ENCODE measurements around the gene RREB1. TPM values are rescaled to one million over a fixed set of nuclear protein-coding genes. Genes with fewer than 3 reads are reported as not detected.

Gene RREB1
- total RNA-seq, 4 donors from 2014 or later, result 17.7 to 36.6 (median 28.8) TPM

DNA sequence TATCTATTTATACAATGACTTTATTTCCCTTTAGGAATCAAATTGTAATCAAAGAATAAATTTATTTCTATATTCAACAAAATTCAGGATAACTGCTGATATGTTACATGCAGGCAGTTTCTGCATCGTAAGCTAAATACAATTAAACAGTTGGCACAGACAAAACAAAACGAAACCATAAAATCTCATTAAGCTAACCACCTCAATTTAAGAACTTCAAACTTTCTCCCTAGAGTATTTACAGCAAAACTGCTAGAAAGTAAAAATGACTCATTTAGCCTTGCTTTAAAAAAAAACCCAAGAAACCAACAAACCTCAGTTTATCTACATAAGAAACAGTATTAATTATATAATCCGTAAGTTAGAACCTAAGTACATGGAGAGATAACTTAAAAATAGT lies 188.2 kb downstream of the RREB1 start:
- intact Hi-C loops (cut with DNase I), result no loop called here
- DNase-seq (ENCODE audit: extremely low spot score), result no peak
- Histone ChIP-seq H3K36me3 (peaks cover 26 to 99% (median 80%) of the 10 kb centered on the region in 4 donors), H3K27ac (replicated peaks in 1 of 4) (no peak overlapping the region), H3K9me3 (no peaks in the 10 kb centered on the region), H3K27me3 (no peaks in the 10 kb centered on the region), H3K4me1 (no peaks in the 10 kb centered on the region), H3K4me3 (no peak overlapping the region)
- TF ChIP-seq POLR2AphosphoS5 (IDR thresholded peaks at IDR 0.05) (no peak), EP300 (IDR thresholded peaks at IDR 0.05) (no peak), POLR2A (IDR thresholded peaks at IDR 0.05; ENCODE audit: low read depth) (no peak), CTCF (IDR thresholded peaks at IDR 0.05) (no peak)
- 94% methylated on average over 3 of the region's 3 CpGs for WGBS

DNA sequence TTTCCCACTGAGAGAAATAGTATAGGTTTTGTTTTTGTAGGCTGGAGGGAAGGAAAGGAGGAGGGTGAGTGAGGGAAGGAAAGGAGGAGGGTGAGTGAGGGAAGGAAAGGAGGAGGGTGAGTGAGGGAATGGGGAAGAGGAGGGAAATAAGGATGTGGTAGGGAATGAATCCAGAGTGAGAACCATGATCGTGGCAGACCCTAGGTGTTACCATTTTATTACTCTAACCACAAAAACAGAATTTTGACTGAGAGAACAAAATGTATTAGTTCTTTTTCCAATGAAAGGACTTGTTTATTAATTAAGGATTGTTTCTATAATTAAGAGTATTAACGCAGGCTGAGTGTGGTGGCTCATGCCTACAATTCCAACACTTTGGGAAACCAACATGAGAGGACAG lies 188.8 kb downstream of the RREB1 start:
- no peaks in the 10 kb centered on the region for H3K27me3 ChIP-seq
- H3K27ac ChIP-seq (replicated peaks in 1 of 4), result no peak overlapping the region
- WGBS, result 79% methylated on average over 2 of the region's 2 CpGs
- no peak for DNase-seq (ENCODE audit: extremely low spot score)
- intact Hi-C loops (cut with DNase I), result no loop called here
- no peaks in the 10 kb centered on the region for H3K4me1 ChIP-seq
- TF ChIP-seq CTCF (IDR thresholded peaks at IDR 0.05) (no peak), EP300 (IDR thresholded peaks at IDR 0.05) (no peak), POLR2AphosphoS5 (IDR thresholded peaks at IDR 0.05) (no peak), POLR2A (IDR thresholded peaks at IDR 0.05; ENCODE audit: low read depth) (no peak)
- H3K4me3 ChIP-seq, result no peak overlapping the region
- no peaks in the 10 kb centered on the region for H3K9me3 ChIP-seq
- H3K36me3 ChIP-seq, result peaks cover 33 to 99% (median 80%) of the 10 kb centered on the region in 4 donors

DNA sequence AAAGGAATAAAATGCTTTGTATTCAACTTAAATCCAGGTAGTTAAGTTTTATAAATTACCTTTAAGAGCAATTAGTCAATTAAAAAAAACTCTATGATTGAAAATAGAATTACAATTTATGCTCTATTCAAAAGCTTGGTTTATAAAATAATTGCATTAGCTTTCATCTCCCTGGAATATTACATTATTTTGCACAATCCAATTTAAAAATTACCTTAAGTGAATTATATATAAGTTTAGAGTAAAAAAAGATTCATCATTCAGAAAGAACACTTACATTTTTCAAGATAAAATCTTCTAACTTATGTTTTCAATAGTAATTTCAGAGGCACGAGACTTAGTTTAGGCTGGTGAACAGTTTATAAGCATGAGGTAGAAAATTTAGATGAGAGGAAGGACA lies 190.4 kb downstream of the RREB1 start:
- Histone ChIP-seq H3K9me3 (no peaks in the 10 kb centered on the region), H3K4me1 (no peaks in the 10 kb centered on the region), H3K27me3 (no peaks in the 10 kb centered on the region), H3K36me3 (peaks cover 48 to 99% (median 85%) of the 10 kb centered on the region in 4 donors), H3K4me3 (no peak overlapping the region), H3K27ac (replicated peaks in 1 of 4) (no peak overlapping the region)
- no peak for DNase-seq (ENCODE audit: extremely low spot score)
- 85% methylated on average over 1 of the region's 1 CpG for WGBS
- intact Hi-C loops (cut with DNase I), result no loop called here
- TF ChIP-seq EP300 (IDR thresholded peaks at IDR 0.05), result no peak
- no peak for TF ChIP-seq POLR2AphosphoS5 (IDR thresholded peaks at IDR 0.05)
- no peak for TF ChIP-seq CTCF (IDR thresholded peaks at IDR 0.05)
- TF ChIP-seq POLR2A (IDR thresholded peaks at IDR 0.05; ENCODE audit: low read depth), result no peak

GRCh38 chr6:7300926-7301325 lies 193.2 kb downstream of the RREB1 start:
- Histone ChIP-seq H3K4me3 (no peak overlapping the region), H3K27me3 (no peaks in the 10 kb centered on the region), H3K9me3 (no peaks in the 10 kb centered on the region), H3K27ac (replicated peaks in 1 of 4) (no peak overlapping the region), H3K4me1 (no peaks in the 10 kb centered on the region), H3K36me3 (peaks cover 46 to 100% (median 84%) of the 10 kb centered on the region in 4 donors)
- DNase-seq (ENCODE audit: extremely low spot score), result no peak
- 90% methylated on average over 5 of the region's 5 CpGs for WGBS
- intact Hi-C loops (cut with DNase I), result no loop called here
- TF ChIP-seq EP300 (IDR thresholded peaks at IDR 0.05), result no peak
- no peak for TF ChIP-seq POLR2A (IDR thresholded peaks at IDR 0.05; ENCODE audit: low read depth)
- TF ChIP-seq POLR2AphosphoS5 (IDR thresholded peaks at IDR 0.05), result no peak
- TF ChIP-seq CTCF (IDR thresholded peaks at IDR 0.05), result no peak

Small RNA genes within 50 kb of the gene (small RNA-seq; reads per million reads assigned to genes)
- 0 reads per million in 3 donors for gene RF00019

Other genes starting within 250 kb of the RREB1 start
- 10 to 100 TPM; 29.5 to 41.3 (median 34.2) TPM for gene SSR1, start 205.2 kb downstream of the RREB1 start, total RNA-seq